HCT116 (cell line): Measurements from ENCODE around the gene LDB2. TPM values are rescaled to one million over a fixed set of nuclear protein-coding genes. Genes with fewer than 3 reads are reported as not detected.

ENCODE experiments used
- ATAC-seq: fragments of 200-7000 bp; cut with Tn5 transposase; 2 replicates; pipeline ENCODE4 v1.9.1; 2020; ENCODE audit warnings: mild to moderate bottlenecking, moderate library complexity
- BruUV-seq: library from RNA; stranded (reverse); fragments of 400-500 nt; replicated peaks from 2 replicates; lab custom pipeline; 2021; lab: Mats Ljungman, UMichigan
- CTCF ChIA-PET: fragments of 300-600 bp; sonication (Branson Sonifier 250); formaldehyde crosslinking; loops from one replicate; lab custom pipeline; 2021; ENCODE audit warnings: antibody characterized with exemption; lab: Charles Lee
- POLR2A ChIA-PET: fragments of 300-600, 350-600 bp; sonication (Branson Sonifier 250); formaldehyde crosslinking; loops from one replicate; lab custom pipeline; 2021; ENCODE audit warnings: antibody characterized with exemption; lab: Charles Lee
- RAD21 ChIA-PET, 2 experiments: fragments of 300-600 bp; sonication (Branson Sonifier 250); formaldehyde crosslinking; loops; one replicate each; lab custom pipeline; 2023; ENCODE audit warnings: low total read pairs in 2 of 2; ENCODE audit not compliant: uncharacterized antibody in 2 of 2, unreplicated experiment in 2 of 2, low non-redundant PET in 1 of 2; lab: Charles Lee
- DNase-seq: peaks from one replicate; pipeline ENCODE4 v3.0.0-alpha.2; 2010; ENCODE audit warnings: low read depth, low spot score
- H2AFZ ChIP-seq: fragments of 200-600 bp; shearing (Covaris generic), sonication (generic); 2 replicates; pipeline ENCODE4 v1.6.1; 2017; ENCODE audit warnings: low read depth, mixed run types, mixed read lengths, antibody characterized with exemption, low read length; ENCODE audit not compliant: poor library complexity, severe bottlenecking
- H3K27ac ChIP-seq: 2 replicates; pipeline ENCODE4 v1.5.1; 2012; ENCODE audit warnings: low read depth, low read length
- H3K27me3 ChIP-seq: fragments of 200-600 bp; sonication (generic); 2 replicates; pipeline ENCODE4 v1.6.1; 2016; ENCODE audit warnings: mixed run types, low read length, mixed read lengths; ENCODE audit not compliant: insufficient read depth
- H3K36me3 ChIP-seq, 2 experiments: fragments of 200-500 bp in 1 of 2; fragments of 200-600 bp in 1 of 2; sonication (Bioruptor generic) in 1 of 2; sonication (generic) in 1 of 2; 2 replicates each; pipeline versions ENCODE4 v1.5.1 to v1.6.1; 2014 to 2016; ENCODE audit warnings: low read length in 2 of 2, inconsistent platforms in 1 of 2, mixed read lengths in 1 of 2, mixed run types in 1 of 2; ENCODE audit not compliant: insufficient read depth in 2 of 2, control insufficient read depth in 1 of 2
- H3K4me1 ChIP-seq, 2 experiments: fragments of 200-600 bp in 1 of 2; sonication (generic) in 1 of 2; 2 replicates each; pipeline versions ENCODE4 v1.5.1 to v1.6.1; 2012 to 2017; ENCODE audit warnings: low read length in 2 of 2, inconsistent platforms in 1 of 2, mild to moderate bottlenecking in 1 of 2, mixed read lengths in 1 of 2, mixed run types in 1 of 2, moderate library complexity in 1 of 2; ENCODE audit not compliant: insufficient read depth in 2 of 2, control insufficient read depth in 1 of 2
- H3K4me2 ChIP-seq: fragments of 200-600 bp; sonication (generic); 2 replicates; pipeline ENCODE4 v1.6.1; 2017; ENCODE audit warnings: mixed run types, low read length, mixed read lengths
- H3K4me3 ChIP-seq, 2 experiments: fragments of 200-600 bp in 1 of 2; sonication (generic) in 1 of 2; replicated peaks in 1 of 2; 2 replicates each; pipeline ENCODE4 v1.5.1; 2011 to 2016; ENCODE audit warnings: low read length in 2 of 2, control low read depth in 1 of 2, low read depth in 1 of 2, mild to moderate bottlenecking in 1 of 2, mixed read lengths in 1 of 2, mixed run types in 1 of 2
- H3K79me2 ChIP-seq: fragments of 200-600 bp; sonication (generic); 2 replicates; pipeline ENCODE4 v1.6.1; 2017; ENCODE audit warnings: mild to moderate bottlenecking, mixed run types, low read length, moderate library complexity, mixed read lengths; ENCODE audit not compliant: insufficient read depth
- H3K9ac ChIP-seq: fragments of 200-600 bp; sonication (generic); 2 replicates; pipeline ENCODE4 v1.6.1; 2016; ENCODE audit warnings: low read length, mixed read lengths
- H3K9me2 ChIP-seq: fragments of 200-600 bp; sonication (generic), shearing (Covaris generic); 2 replicates; pipeline ENCODE4 v1.6.1; 2017; ENCODE audit warnings: mixed run types, mild to moderate bottlenecking, moderate library complexity; ENCODE audit not compliant: insufficient read depth
- H3K9me3 ChIP-seq, 2 experiments: fragments of 200-500 bp in 1 of 2; fragments of 200-600 bp in 1 of 2; sonication (Bioruptor generic) in 1 of 2; sonication (generic) in 1 of 2; 2 replicates each; pipeline ENCODE4 v1.6.1; 2014 to 2017; ENCODE audit warnings: low read length in 2 of 2, mixed read lengths in 2 of 2, inconsistent platforms in 1 of 2, low read depth in 1 of 2, mild to moderate bottlenecking in 1 of 2, mixed run types in 1 of 2, moderate library complexity in 1 of 2; ENCODE audit not compliant: control insufficient read depth in 1 of 2, insufficient read depth in 1 of 2
- H4K20me1 ChIP-seq: fragments of 200-600 bp; sonication (generic), shearing (Covaris generic); 2 replicates; pipeline ENCODE4 v1.6.1; 2017; ENCODE audit warnings: mixed run types, mild to moderate bottlenecking, moderate library complexity; ENCODE audit not compliant: insufficient read depth
- CEBPB ChIP-seq: IDR thresholded peaks from 2 replicates; pipeline ENCODE4 v1.6.1; 2012; ENCODE audit warnings: low read depth
- EGR1 ChIP-seq: IDR thresholded peaks from 2 replicates; pipeline ENCODE4 v1.6.1; 2012; ENCODE audit warnings: low read depth
- EZH2 ChIP-seq: fragments of 200-600 bp; sonication (generic); IDR thresholded peaks from 2 replicates; pipeline ENCODE4 v1.6.1; 2017; ENCODE audit warnings: antibody characterized with exemption, mixed run types
- FOSL1 ChIP-seq: IDR thresholded peaks from 2 replicates; pipeline ENCODE4 v1.6.1; 2012; ENCODE audit warnings: low read depth
- POLR2A ChIP-seq: IDR thresholded peaks from 2 replicates; pipeline ENCODE4 v1.7.0; 2011; ENCODE audit warnings: borderline replicate concordance; ENCODE audit not compliant: insufficient read depth, insufficient read length; ENCODE audit errors: extremely low read depth
- POLR2AphosphoS5 ChIP-seq: IDR thresholded peaks from 2 replicates; pipeline ENCODE4 v1.6.1; 2011; ENCODE audit warnings: mild to moderate bottlenecking, low read depth, low read length, moderate library complexity
- SP1 ChIP-seq: IDR thresholded peaks from 2 replicates; pipeline ENCODE4 v1.6.1; 2012; ENCODE audit warnings: low read depth
- SRF ChIP-seq: IDR thresholded peaks from 2 replicates; pipeline ENCODE4 v1.6.1; 2012; ENCODE audit warnings: low read depth
- TCF7L2 ChIP-seq: IDR thresholded peaks from 2 replicates; pipeline ENCODE4 v1.7.0; 2011; ENCODE audit warnings: borderline replicate concordance, inconsistent platforms; ENCODE audit not compliant: insufficient read depth, insufficient read length; ENCODE audit errors: extremely low read depth
- ZFX ChIP-seq: fragments of 450-650 bp; IDR thresholded peaks from 2 replicates; pipeline ENCODE4 v1.6.1; 2017
- ZNF274 ChIP-seq: fragments of 200-500 bp; sonication (Bioruptor generic); IDR thresholded peaks from 2 replicates; pipeline ENCODE4 v1.6.1; 2014; ENCODE audit warnings: mild to moderate bottlenecking, low read depth, low read length, inconsistent platforms
- intact Hi-C: fragments of 100-400 bp; cut with micrococcal nuclease; formaldehyde crosslinking; loops from 2 replicates; pipeline ENCODE4 v1.10.0; 2022
- total RNA-seq: library from RNA; stranded (reverse); gene quantifications from one replicate; pipeline ENCODE4 v1.2.1, GENCODE V29; 2021; ENCODE audit not compliant: unreplicated experiment
- TF ChIP-seq, protein P1 (sequence below): IDR thresholded peaks from 2 replicates; pipeline ENCODE4 v1.6.1; 2012; ENCODE audit warnings: low read depth
- TF ChIP-seq, protein P2 (sequence below), 3 experiments: fragments of 200-600 bp in 1 of 3; sonication (generic) in 1 of 3; IDR thresholded peaks in 2 of 3; conservative IDR thresholded peaks in 1 of 3; 2 replicates each; pipeline ENCODE4 v1.5.1; 2012 to 2017; ENCODE audit warnings: low read depth in 2 of 3, low read length in 2 of 3, antibody characterized with exemption in 1 of 3, borderline replicate concordance in 1 of 3, control low read depth in 1 of 3, mild to moderate bottlenecking in 1 of 3, mixed read lengths in 1 of 3, mixed run types in 1 of 3, moderate library complexity in 1 of 3; ENCODE audit not compliant: insufficient read depth in 1 of 3

The LDB2 gene
- total RNA-seq, 1 experiment from 2014 or later, result 0.12 TPM

DNA sequence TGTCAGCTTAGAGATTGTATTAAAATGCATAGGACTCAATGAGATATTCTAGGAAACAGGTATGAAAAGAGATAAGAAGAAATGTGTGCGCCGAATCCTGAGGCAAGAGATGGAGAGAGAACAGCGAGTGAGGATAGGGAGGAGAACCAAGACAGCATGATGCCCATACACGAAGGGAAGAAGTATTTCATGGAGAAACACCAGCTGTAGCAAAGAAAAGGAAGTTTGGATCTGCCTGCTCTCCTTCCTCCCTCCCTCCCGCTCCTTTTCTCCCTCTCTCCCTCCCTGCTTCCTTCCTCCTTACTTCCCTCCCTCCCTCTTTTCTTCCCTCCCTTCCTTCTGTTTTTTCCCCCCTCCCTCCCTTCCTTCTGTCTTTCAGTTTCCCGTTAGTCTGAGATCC, 353.6 kb downstream of the LDB2 start:
- no TSS peak for BruUV-seq
- TF ChIP-seq EGR1, result no peak

DNA sequence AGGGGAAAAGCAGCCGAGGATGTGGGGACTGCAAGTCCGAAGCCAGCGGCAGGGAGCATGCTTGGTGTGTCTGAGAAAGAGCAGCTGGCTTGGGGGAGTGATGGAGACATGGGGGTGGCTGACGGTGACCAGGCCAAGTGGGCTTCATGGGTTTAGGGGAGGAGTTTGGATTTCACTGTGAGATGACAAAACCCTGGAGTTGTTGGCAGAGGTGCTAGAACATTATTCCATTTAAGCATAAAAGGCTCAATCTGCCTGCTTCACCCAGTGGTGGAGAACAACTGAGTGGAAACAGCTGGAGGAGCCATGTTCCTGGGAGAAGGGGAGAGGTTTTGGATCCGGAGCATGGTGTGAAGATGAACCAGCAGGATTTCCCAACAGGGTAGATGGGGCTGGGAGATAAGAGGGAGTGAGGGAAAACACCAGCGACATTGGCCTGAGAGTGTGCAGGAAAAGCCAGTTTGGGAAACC, 354.2 kb downstream of the LDB2 start:
- H3K9me2 ChIP-seq, result no peaks in the 10 kb centered on the region
- ChIA-PET CTCF (no interaction called here), POLR2A (no interaction called here), RAD21 (no interaction called here)
- no peak overlapping the region for H3K4me2 ChIP-seq
- no peak overlapping the region for H3K27ac ChIP-seq
- DNase-seq (no peak), ATAC-seq (no peak)
- H3K27me3 ChIP-seq, result peaks cover 20% of the 10 kb centered on the region
- intact Hi-C loops, result no loop called here
- H3K79me2 ChIP-seq, result no peaks in the 10 kb centered on the region
- TF ChIP-seq FOSL1 (no peak), SP1 (no peak), EZH2 (no peak), TCF7L2 (no peak), SRF (no peak), ZFX (no peak), POLR2A (no peak), POLR2AphosphoS5 (no peak), CEBPB (no peak), EGR1 (no peak), ZNF274 (no peak)
- TF ChIP-seq, protein P1, sequence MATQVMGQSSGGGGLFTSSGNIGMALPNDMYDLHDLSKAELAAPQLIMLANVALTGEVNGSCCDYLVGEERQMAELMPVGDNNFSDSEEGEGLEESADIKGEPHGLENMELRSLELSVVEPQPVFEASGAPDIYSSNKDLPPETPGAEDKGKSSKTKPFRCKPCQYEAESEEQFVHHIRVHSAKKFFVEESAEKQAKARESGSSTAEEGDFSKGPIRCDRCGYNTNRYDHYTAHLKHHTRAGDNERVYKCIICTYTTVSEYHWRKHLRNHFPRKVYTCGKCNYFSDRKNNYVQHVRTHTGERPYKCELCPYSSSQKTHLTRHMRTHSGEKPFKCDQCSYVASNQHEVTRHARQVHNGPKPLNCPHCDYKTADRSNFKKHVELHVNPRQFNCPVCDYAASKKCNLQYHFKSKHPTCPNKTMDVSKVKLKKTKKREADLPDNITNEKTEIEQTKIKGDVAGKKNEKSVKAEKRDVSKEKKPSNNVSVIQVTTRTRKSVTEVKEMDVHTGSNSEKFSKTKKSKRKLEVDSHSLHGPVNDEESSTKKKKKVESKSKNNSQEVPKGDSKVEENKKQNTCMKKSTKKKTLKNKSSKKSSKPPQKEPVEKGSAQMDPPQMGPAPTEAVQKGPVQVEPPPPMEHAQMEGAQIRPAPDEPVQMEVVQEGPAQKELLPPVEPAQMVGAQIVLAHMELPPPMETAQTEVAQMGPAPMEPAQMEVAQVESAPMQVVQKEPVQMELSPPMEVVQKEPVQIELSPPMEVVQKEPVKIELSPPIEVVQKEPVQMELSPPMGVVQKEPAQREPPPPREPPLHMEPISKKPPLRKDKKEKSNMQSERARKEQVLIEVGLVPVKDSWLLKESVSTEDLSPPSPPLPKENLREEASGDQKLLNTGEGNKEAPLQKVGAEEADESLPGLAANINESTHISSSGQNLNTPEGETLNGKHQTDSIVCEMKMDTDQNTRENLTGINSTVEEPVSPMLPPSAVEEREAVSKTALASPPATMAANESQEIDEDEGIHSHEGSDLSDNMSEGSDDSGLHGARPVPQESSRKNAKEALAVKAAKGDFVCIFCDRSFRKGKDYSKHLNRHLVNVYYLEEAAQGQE, result no peak
- TF ChIP-seq, protein P2, sequence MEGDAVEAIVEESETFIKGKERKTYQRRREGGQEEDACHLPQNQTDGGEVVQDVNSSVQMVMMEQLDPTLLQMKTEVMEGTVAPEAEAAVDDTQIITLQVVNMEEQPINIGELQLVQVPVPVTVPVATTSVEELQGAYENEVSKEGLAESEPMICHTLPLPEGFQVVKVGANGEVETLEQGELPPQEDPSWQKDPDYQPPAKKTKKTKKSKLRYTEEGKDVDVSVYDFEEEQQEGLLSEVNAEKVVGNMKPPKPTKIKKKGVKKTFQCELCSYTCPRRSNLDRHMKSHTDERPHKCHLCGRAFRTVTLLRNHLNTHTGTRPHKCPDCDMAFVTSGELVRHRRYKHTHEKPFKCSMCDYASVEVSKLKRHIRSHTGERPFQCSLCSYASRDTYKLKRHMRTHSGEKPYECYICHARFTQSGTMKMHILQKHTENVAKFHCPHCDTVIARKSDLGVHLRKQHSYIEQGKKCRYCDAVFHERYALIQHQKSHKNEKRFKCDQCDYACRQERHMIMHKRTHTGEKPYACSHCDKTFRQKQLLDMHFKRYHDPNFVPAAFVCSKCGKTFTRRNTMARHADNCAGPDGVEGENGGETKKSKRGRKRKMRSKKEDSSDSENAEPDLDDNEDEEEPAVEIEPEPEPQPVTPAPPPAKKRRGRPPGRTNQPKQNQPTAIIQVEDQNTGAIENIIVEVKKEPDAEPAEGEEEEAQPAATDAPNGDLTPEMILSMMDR (IDR thresholded peaks at IDR 0.05 in 2 of 3, conservative IDR thresholded peaks at IDR 0.05 in 1 of 3; ENCODE audit: borderline replicate concordance in 1 of 3, insufficient read depth in 1 of 3, low read depth in 2 of 3, low read length in 2 of 3), result no peak
- H3K4me1 ChIP-seq, result no peaks in the 10 kb centered on the region
- no peaks in the 10 kb centered on the region for H3K36me3 ChIP-seq
- H3K9ac ChIP-seq, result no peak overlapping the region
- H3K4me3 ChIP-seq, result no peak overlapping the region
- no peaks in the 10 kb centered on the region for H3K9me3 ChIP-seq
- no TSS peak for BruUV-seq
- no peak overlapping the region for H2AFZ ChIP-seq
- H4K20me1 ChIP-seq, result no peaks in the 10 kb centered on the region

More for the DNA sequence above, 353.6 kb downstream of the LDB2 start:
- no peak overlapping the region for H3K4me3 ChIP-seq
- CTCF ChIA-PET, result no interaction called here
- no peak overlapping the region for H2AFZ ChIP-seq
- H3K36me3 ChIP-seq, result no peaks in the 10 kb centered on the region
- ATAC-seq (no peak), DNase-seq (no peak)
- POLR2A ChIA-PET, result no interaction called here
- no peak overlapping the region for H3K4me2 ChIP-seq
- intact Hi-C loops, result no loop called here
- RAD21 ChIA-PET, result no interaction called here
- no peaks in the 10 kb centered on the region for H4K20me1 ChIP-seq
- H3K9ac ChIP-seq, result no peak overlapping the region
- peaks cover 20% of the 10 kb centered on the region for H3K27me3 ChIP-seq
- no peaks in the 10 kb centered on the region for H3K9me3 ChIP-seq
- no peaks in the 10 kb centered on the region for H3K9me2 ChIP-seq
- no peaks in the 10 kb centered on the region for H3K4me1 ChIP-seq
- H3K27ac ChIP-seq, result no peak overlapping the region
- no peaks in the 10 kb centered on the region for H3K79me2 ChIP-seq
